Fibroblast of lung (primary cell): ENCODE results near the gene TNNC2.
"Not testable (repeated sequence)": the region's sequence is repeated elsewhere in the genome, so short reads cannot be mapped to it uniquely, and the experiment has no call there.

ENCODE experiments used
- EZH2 ChIP-seq: IDR thresholded peaks from 2 replicates; pipeline ENCODE4 v1.5.1; 2012; ENCODE audit warnings: low read length, control low read depth, mild to moderate bottlenecking; ENCODE audit errors: missing control alignments
- TF ChIP-seq, protein P1 (sequence below), 2 donors: IDR thresholded peaks in 1 of 2; conservative IDR thresholded peaks in 1 of 2; 1 replicate in 1 of 2; 2 replicates in 1 of 2; pipeline ENCODE4 v1.5.1; 2011 to 2012; ENCODE audit warnings: low read length in 2 of 2, control low read depth in 1 of 2, inconsistent platforms in 1 of 2, low read depth in 1 of 2, mild to moderate bottlenecking in 1 of 2

DNA sequence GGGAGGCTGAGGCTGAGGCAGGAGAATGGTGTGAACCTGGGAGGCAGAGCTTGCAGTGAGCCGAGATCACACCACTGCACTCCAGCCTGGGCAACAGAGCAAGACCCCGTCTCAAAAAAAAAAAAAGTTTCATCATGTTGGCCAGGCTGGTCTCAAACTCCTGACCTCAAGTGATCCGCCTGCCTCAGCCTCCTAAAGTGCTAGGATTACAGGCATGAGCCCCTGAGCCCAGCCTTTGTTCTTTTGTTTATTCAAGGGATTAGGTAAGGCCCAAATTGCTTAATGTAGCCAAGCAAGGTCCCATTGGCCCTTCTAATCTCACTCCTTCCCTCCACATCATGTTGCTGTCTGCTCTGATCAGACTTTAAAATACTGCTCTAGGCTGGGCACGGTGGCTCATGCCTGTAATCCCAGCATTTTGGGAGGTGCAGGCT is 2.6 kb upstream of the TNNC2 start:
- TF ChIP-seq, protein P1, sequence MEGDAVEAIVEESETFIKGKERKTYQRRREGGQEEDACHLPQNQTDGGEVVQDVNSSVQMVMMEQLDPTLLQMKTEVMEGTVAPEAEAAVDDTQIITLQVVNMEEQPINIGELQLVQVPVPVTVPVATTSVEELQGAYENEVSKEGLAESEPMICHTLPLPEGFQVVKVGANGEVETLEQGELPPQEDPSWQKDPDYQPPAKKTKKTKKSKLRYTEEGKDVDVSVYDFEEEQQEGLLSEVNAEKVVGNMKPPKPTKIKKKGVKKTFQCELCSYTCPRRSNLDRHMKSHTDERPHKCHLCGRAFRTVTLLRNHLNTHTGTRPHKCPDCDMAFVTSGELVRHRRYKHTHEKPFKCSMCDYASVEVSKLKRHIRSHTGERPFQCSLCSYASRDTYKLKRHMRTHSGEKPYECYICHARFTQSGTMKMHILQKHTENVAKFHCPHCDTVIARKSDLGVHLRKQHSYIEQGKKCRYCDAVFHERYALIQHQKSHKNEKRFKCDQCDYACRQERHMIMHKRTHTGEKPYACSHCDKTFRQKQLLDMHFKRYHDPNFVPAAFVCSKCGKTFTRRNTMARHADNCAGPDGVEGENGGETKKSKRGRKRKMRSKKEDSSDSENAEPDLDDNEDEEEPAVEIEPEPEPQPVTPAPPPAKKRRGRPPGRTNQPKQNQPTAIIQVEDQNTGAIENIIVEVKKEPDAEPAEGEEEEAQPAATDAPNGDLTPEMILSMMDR (conservative IDR thresholded peaks at IDR 0.05 in 1 of 2, IDR thresholded peaks at IDR 0.05 in 1 of 2; ENCODE audit: low read depth in 1 of 2, low read length in 2 of 2): not testable (repeated sequence)
- not testable (repeated sequence) for TF ChIP-seq EZH2
